MG63 (cell line): ENCODE measurements around the gene RGS19. TPM values are rescaled to one million over a fixed set of nuclear protein-coding genes. Genes with fewer than 3 reads are reported as not detected.

Experiments used
- DNase-seq: peaks from one replicate; pipeline ENCODE4 v3.0.0-alpha.2; 2020
- H3K27me3 ChIP-seq: fragments of 250-450 bp; sonication (Bioruptor Pico); 2 replicates; pipeline ENCODE4 v1.5.1; 2020; ENCODE audit warnings: mild to moderate bottlenecking, moderate library complexity
- H3K36me3 ChIP-seq: fragments of 250-450 bp; sonication (Bioruptor Pico); 2 replicates; pipeline ENCODE4 v1.5.1; 2020; ENCODE audit warnings: mild to moderate bottlenecking, moderate library complexity
- H3K4me3 ChIP-seq: fragments of 250-450 bp; sonication (Bioruptor Pico); 2 replicates; pipeline ENCODE4 v1.5.1; 2020; ENCODE audit warnings: mild to moderate bottlenecking, moderate library complexity
- H3K9me3 ChIP-seq: fragments of 250-450 bp; sonication (Bioruptor Pico); 2 replicates; pipeline ENCODE4 v1.5.1; 2020; ENCODE audit warnings: mild to moderate bottlenecking, moderate library complexity
- total RNA-seq: library from RNA; depleted of rRNA; stranded (reverse); fragments of >200 nt; shearing (Covaris generic); gene quantifications from 2 replicates; pipeline ENCODE4 v1.2.3, GENCODE V29; 2014; ENCODE audit warnings: low replicate concordance

RGS19 gene
- total RNA-seq, 1 experiment from 2014 or later, result 40.9 TPM

- H3K9me3 ChIP-seq, result no peaks in the 10 kb centered on the region
- H3K4me3 ChIP-seq, result no peak overlapping the region
- peaks cover 19% of the 10 kb centered on the region for H3K36me3 ChIP-seq
- no peak for DNase-seq
- no peaks in the 10 kb centered on the region for H3K27me3 ChIP-seq
Measured at GRCh38 chr20:64074184-64074789, 5.0 kb downstream of the RGS19 start.

- H3K36me3 ChIP-seq, result peaks cover 19% of the 10 kb centered on the region
- no peak for DNase-seq
- no peak overlapping the region for H3K4me3 ChIP-seq
- H3K9me3 ChIP-seq, result no peaks in the 10 kb centered on the region
- no peaks in the 10 kb centered on the region for H3K27me3 ChIP-seq
Measured at GRCh38 chr20:64073476-64074183, 5.7 kb downstream of the RGS19 start.

- H3K4me3 ChIP-seq, result no peak overlapping the region
- no peaks in the 10 kb centered on the region for H3K9me3 ChIP-seq
- no peak for DNase-seq
- H3K36me3 ChIP-seq, result peaks cover 19% of the 10 kb centered on the region
- H3K27me3 ChIP-seq, result no peaks in the 10 kb centered on the region
Measured at GRCh38 chr20:64072498-64073063, 6.7 kb downstream of the RGS19 start.

- Histone ChIP-seq H3K36me3 (peaks cover 22% of the 10 kb centered on the region), H3K9me3 (no peaks in the 10 kb centered on the region), H3K27me3 (no peaks in the 10 kb centered on the region), H3K4me3 (no peak overlapping the region)
- no peak for DNase-seq
Measured at GRCh38 chr20:64071341-64072332, 7.7 kb downstream of the RGS19 start.

- DNase-seq, result no peak
- Histone ChIP-seq H3K36me3 (peaks cover 18% of the 10 kb centered on the region), H3K27me3 (no peaks in the 10 kb centered on the region), H3K4me3 (no peak overlapping the region), H3K9me3 (no peaks in the 10 kb centered on the region)
Measured at GRCh38 chr20:64070244-64070993, 8.9 kb downstream of the RGS19 start.

GRCh38 chr20:64069614-64070243, 9.6 kb downstream of the RGS19 start:
- no peak for DNase-seq
- Histone ChIP-seq H3K27me3 (no peaks in the 10 kb centered on the region), H3K36me3 (peaks cover 18% of the 10 kb centered on the region), H3K9me3 (no peaks in the 10 kb centered on the region), H3K4me3 (no peak overlapping the region)

GRCh38 chr20:64069209-64069613, 10.1 kb downstream of the RGS19 start:
- no peaks in the 10 kb centered on the region for H3K27me3 ChIP-seq
- no peak overlapping the region for H3K4me3 ChIP-seq
- no peaks in the 10 kb centered on the region for H3K9me3 ChIP-seq
- H3K36me3 ChIP-seq, result peaks cover 18% of the 10 kb centered on the region
- DNase-seq, result no peak

- Histone ChIP-seq H3K9me3 (no peaks in the 10 kb centered on the region), H3K36me3 (peaks cover 12% of the 10 kb centered on the region), H3K4me3 (no peak overlapping the region), H3K27me3 (no peaks in the 10 kb centered on the region)
- no peak for DNase-seq
Measured at GRCh38 chr20:64068386-64069208, 10.7 kb downstream of the RGS19 start.

GRCh38 chr20:64067733-64068307, 11.5 kb downstream of the RGS19 start:
- H3K27me3 ChIP-seq, result no peaks in the 10 kb centered on the region
- H3K4me3 ChIP-seq, result no peak overlapping the region
- peaks cover 8% of the 10 kb centered on the region for H3K36me3 ChIP-seq
- DNase-seq, result no peak
- no peaks in the 10 kb centered on the region for H3K9me3 ChIP-seq

GRCh38 chr20:64067005-64067632, 12.2 kb downstream of the RGS19 start:
- Histone ChIP-seq H3K36me3 (peaks cover 6% of the 10 kb centered on the region), H3K9me3 (no peaks in the 10 kb centered on the region), H3K4me3 (no peak overlapping the region), H3K27me3 (no peaks in the 10 kb centered on the region)
- no peak for DNase-seq

GRCh38 chr20:64065974-64066343, 13.4 kb downstream of the RGS19 start:
- peak; percentile 85 for DNase-seq
- Histone ChIP-seq H3K27me3 (no peaks in the 10 kb centered on the region), H3K9me3 (no peaks in the 10 kb centered on the region), H3K36me3 (peaks cover 6% of the 10 kb centered on the region), H3K4me3 (no peak overlapping the region)

- Histone ChIP-seq H3K4me3 (no peak overlapping the region), H3K27me3 (no peaks in the 10 kb centered on the region), H3K9me3 (no peaks in the 10 kb centered on the region), H3K36me3 (peaks cover 6% of the 10 kb centered on the region)
- DNase-seq, result no peak
Measured at GRCh38 chr20:64065062-64065973, 14.0 kb downstream of the RGS19 start.

GRCh38 chr20:64064145-64064698, 15.1 kb downstream of the RGS19 start:
- no peaks in the 10 kb centered on the region for H3K9me3 ChIP-seq
- H3K36me3 ChIP-seq, result peaks cover 6% of the 10 kb centered on the region
- H3K4me3 ChIP-seq, result peak overlapping the region; percentile 93
- DNase-seq, result peak; percentile 90
- H3K27me3 ChIP-seq, result no peaks in the 10 kb centered on the region
